Endothelial cell of umbilical vein (primary cell): ENCODE results near the gene RANBP3L.

Experiments used
- CTCF ChIP-seq, 2 donors: IDR thresholded peaks; 1 replicate in 1 of 2; 2 replicates in 1 of 2; pipeline ENCODE4 v1.5.1; 2011; ENCODE audit warnings: low read length in 2 of 2, mild to moderate bottlenecking in 2 of 2, moderate library complexity in 2 of 2, control low read depth in 1 of 2, inconsistent platforms in 1 of 2, low read depth in 1 of 2; ENCODE audit not compliant: insufficient read depth in 1 of 2; ENCODE audit errors: extremely low read depth in 1 of 2
- POLR2A ChIP-seq: IDR thresholded peaks from 2 replicates; pipeline ENCODE4 v1.6.1; 2012; ENCODE audit warnings: low read depth, mild to moderate bottlenecking, control low read depth, low read length

DNA sequence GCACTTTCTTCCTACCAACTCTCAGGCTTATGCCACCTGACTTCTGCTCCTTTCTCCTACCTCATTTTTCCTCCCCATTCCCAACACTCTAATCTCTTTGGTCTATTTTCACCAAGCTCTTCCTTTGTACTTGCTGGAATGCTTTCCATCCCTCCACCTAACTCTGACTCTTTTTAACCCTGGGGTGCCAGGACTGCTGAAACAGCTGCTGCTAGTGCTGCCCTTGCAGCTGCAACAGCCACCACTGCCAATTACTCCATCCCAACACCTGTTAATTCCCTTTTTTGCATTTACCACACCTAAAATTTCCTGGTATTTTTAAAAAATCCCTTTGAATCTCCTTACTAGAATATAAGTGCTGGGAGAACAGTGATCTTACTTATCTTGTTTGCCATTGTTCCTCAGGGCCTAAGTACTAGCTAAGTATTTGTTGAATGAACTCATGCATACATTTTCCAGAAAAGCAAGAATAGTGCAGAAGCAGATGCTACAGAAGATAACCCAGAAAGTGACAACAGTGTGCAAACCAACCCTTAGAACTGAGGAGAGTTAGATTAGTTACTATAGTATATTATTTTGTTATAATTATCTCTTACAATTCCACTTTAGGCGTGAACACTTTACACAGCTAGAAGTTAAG, 71.4 kb downstream of the RANBP3L start:
- TF ChIP-seq POLR2A (no peak), CTCF (IDR thresholded peaks at IDR 0.05; ENCODE audit: extremely low read depth in 1 of 2, insufficient read depth in 1 of 2, low read depth in 1 of 2, low read length in 2 of 2) (no peak)
